Measurements from ENCODE around the gene TXNRD1.
"Not testable (repeated sequence)": the region's sequence is repeated elsewhere in the genome, so short reads cannot be mapped to it uniquely, and the experiment has no call there.

Gene TXNRD1

DNA sequence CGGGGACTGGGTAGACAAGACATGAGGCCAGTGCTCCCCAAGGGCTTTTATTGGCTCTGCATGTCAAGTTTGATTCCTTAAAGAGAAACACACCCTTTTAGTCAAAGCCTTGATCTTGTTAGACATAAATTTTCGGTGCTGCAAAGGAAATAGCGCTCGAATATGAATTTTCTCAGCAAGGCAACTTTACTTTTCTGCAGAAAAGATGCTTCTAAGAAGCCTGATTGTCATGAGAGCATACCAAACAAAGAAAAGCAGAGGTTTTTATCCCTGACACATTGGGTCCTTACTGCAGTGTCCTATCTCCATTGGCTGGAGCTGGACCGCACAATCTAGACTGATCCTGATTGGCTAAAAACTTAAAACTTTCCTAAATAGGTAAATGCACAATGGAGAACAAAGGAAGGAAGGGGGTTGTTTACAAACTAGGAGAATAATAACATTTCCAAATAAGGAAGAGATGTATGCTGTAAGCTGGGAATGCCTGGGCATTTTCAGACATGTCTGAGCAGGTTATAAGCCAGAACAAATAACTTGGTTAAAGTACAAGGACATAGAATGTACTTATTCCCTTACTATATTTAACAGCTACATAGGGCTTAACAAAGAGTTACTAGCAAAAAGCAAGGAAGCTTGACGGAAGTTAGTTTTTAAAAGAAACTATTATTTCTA, 17.2 kb downstream of the TXNRD1 start:
- intact Hi-C loops (cut with DNase I): no loop called here
- DNase-seq: no peak

DNA sequence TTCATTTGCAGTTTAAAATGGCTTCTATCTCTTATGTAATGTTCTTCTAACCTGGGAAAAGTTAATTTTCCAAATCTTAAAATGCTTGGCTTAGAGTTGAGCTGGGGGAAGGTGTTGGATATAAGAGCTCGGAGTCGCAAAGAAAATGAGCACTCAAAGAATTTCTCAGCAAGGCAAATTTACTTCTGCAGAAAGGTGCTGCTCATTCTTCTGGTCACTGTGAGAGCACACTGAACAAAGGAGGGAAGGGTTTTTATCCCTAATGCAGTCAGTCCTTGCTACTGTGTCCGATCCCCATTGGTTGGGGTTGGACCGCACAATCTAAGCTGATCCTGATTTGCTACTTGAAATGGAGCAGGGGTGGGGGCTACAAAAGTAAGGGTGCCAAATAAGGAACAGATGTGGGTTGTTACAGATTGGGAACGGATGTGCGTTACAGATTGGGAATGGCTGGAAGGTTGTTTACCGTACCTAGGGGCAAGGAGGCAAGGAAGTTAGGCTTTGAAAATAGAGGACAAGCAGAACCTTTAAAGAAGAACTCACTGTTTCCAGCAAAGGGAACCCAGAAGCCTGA, 19.4 kb downstream of the TXNRD1 start:
- intact Hi-C loops (cut with DNase I): no loop called here

DNA sequence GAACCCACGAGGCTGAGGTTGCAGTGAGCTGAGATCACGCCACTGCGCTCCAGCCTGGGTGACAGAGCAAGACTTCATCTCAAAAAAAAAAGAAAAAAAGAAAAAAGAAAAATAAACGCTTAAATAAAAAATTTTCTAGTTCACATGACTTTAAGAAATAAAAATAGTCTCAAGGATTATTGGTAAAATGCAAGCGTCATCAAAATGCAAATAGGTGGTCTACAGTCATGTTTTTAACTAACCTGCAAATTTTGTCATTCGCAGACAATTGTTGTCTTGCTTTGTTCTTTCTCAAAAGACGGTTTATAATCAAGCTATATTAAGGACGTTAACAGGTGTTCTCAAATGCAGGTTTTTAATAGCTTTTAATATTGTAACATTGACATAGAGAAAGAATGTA, 22.4 kb downstream of the TXNRD1 start:
- no peak for DNase-seq
- intact Hi-C loops (cut with DNase I): no loop called here

More for the DNA sequence above, 19.4 kb downstream of the TXNRD1 start:
- no peak for DNase-seq

DNA sequence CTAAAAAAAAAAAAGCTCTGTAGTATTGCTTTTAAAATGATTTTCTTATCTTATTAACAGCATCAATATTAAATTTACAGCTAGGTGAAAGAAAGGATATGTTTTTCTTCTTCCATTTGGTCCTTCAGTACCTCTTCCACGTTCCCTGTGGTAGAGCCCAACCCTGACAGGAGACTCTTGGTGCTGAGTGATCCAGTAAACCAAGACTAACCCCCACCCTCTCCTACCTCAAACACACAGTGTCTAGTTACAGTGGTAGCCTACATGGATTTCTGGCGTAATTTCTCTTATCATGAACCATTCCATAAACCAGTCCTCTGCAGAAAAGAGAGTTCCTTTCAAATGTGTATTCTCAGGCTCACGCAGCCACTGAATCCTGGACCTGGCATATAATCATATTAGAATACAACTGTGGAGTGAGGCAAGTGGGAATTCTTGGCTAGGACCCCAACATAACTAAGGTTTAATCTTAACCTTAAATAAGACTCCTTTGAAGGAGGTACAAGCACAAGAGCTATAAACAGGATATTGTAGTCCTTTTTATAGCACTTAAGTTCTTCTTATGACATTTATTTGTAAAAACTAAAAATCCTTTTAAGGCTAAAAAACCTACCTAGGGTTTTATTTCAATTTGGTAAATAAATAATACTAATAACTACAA, 27.1 kb downstream of the TXNRD1 start:
- no peak for DNase-seq
- intact Hi-C loops (cut with DNase I): no loop called here

DNA sequence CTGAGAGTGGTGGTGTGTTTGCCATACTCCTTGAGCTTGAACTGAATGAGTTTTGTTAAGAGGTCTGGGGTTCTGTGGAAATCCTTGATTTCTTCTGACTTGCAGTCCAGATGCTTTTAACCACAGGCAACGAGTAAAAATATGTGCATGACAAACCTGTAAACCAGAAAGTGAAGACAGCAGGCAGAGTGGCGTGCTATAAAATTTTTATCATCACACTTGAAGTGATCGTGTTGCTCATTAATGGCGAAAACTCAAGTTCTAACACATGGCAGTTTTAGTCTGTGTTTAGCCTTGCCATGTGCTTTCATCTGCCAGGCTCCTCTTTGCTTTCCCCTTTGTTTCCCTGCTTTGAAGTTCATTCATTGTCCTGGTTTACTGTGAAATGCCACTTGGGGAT, 28.0 kb downstream of the TXNRD1 start:
- intact Hi-C loops (cut with DNase I): no loop called here
- DNase-seq: no peak

DNA sequence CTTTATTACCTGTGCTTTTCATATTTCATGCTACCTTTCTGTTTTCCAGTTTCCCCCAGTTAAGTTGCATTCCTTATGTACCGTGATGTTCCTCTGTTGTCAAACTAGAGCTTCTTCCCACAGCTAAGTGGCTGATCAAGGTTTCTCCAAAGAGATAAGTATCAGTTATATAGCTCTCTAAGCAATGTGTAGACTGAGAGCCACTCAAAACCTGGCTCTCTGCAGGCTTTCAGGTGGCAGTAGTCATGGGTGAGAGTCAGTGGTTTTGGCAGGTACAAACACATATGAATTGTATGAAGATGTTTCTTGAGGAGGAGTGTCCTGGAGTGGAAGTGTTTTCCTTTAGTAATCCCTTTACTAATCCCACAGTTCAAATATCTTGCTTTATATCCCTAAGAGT, 28.4 kb downstream of the TXNRD1 start:
- intact Hi-C loops (cut with DNase I): no loop called here
- DNase-seq: no peak

DNA sequence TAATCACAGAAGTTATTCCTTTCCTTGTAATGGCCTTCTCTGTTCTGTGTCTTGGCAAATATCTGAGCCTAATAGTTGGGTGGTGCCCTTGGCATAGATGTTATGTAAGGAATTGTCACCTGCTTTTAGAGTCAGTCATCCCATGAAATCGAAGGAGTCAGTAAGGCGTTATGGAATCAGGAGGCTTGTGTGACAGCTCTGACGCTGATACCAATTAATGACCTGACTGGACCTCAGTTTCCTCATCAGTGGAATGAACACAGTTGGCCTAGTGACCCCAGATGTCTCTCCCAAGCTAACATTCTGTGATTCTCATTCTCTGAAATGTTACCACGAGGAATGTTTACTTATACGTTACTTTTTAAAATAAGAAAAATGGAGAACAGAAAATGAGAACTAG, 32.1 kb downstream of the TXNRD1 start:
- intact Hi-C loops (cut with DNase I): no loop called here
- DNase-seq: no peak

DNA sequence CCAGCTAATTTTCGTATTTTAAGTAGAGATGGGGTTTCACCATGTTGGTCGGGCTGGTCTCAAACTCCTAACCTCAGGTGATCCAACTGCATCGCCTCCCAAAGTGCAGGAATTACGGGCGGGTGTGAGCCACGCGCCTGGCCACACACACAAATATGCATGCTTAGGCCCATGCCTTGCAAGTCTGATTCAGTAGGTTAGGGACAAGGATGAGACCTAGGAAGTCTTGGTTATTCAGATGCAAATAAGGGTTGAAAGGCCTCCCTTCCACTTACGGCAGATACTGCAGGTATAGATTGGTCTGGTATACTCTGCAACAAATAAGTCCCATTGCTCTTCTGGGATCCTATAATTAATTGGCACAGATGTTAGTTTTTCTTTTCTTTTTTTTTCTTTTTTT, 32.9 kb downstream of the TXNRD1 start:
- no peak for DNase-seq
- intact Hi-C loops (cut with DNase I): no loop called here

DNA sequence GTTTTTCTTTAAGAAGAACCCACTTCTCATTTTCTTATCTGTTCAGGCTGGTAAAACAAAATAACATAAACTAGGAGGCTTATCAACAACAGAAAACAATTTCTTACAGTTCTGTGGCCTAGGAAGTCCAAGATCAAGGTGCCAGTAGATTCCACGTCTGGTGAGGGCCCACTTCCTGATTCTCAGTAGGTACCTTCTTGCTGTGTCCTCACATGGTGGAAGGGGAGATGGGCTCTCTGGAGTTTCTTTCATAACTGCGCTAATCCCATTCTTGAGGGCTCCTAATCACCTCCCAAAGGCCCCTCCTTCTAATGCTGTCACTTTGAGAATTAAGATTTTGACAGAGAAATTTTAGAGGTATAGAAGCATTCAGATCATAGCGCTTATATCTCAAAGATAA, 33.4 kb downstream of the TXNRD1 start:
- intact Hi-C loops (cut with DNase I): no loop called here

DNA sequence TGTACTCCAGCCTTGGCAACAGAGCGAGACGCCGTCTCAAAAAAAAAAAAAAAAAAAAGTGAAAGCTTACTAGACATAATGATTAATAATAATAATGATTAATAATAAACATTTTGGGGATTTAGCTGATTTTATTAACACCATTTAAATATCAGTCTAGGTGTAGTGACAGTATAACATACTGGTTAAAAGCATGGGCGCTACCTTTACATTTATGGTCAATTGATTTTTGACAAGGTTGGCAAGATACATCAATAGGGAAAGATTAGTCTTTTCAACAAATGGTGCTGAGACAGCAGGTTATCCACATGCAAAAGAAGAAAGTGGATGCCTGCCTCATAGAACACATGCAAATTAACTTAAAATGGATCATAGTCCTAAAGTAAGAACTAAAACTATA, 34.3 kb downstream of the TXNRD1 start:
- intact Hi-C loops (cut with DNase I): no loop called here
- DNase-seq: no peak

More for the DNA sequence above, 33.4 kb downstream of the TXNRD1 start:
- DNase-seq: no peak

DNA sequence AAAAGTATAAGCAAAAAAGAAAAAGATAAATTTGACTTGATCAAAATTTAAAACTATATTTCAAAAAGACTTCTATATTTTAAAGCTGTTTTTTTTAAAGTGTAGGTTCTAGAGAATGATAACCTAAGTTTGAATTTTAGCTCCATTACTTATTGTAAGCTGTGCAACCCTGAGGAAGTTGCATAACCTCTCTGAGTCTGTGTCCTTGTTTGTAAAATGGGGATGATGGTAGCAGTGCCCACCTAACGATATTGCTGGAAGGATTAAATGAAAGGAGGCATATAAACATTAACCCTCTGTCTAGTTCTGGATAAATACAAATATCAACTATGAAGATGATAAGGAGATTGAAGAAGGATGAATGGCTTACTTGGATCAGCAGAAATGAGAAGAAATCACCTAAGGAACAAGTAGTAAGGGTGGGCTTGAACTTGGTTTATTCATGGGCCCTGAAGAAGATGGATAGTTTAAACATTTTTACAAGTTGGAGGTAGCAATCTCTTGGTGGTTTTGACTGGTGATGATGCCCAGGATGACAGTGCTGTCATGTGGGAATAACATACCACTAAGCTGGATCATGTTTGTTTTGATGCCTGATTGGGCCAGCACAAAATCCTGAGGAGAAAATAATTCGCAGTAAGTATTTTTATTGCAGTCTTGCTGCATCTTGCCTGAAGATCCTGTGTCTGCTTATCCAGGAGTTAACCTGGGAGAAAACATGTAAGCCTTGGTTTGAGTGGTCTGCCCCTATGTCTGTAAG, 35.0 kb downstream of the TXNRD1 start:
- intact Hi-C loops (cut with DNase I): no loop called here

DNA sequence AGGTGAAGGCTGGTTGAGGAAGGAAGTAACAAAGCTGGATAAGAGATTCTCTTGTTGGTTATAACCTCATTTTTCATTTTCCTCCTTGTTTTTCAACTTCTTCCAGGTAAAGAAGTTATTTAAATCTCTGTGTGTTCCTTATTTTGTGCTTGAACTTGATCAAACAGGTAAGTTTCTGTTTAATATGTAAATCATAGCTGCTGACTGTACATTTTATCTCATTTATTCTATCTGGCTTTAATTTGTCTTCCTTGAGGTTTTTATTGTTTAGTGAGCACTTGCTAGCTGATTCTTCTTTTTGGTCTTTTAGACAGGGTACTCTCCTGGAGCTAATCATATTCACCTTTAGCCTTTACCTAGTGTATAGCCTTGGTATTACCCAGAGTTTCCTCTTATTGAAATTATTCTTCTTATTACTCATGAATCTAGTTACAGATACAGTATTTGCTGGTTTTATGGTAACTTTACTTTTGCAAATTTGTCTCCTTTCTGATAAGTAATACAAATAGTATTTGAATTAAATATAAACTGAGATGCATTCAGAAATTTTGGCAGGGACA, 42.4 kb downstream of the TXNRD1 start:
- intact Hi-C loops (cut with DNase I): no loop called here
- no peak for DNase-seq

More for the DNA sequence above, 35.0 kb downstream of the TXNRD1 start:
- no peak for DNase-seq

DNA sequence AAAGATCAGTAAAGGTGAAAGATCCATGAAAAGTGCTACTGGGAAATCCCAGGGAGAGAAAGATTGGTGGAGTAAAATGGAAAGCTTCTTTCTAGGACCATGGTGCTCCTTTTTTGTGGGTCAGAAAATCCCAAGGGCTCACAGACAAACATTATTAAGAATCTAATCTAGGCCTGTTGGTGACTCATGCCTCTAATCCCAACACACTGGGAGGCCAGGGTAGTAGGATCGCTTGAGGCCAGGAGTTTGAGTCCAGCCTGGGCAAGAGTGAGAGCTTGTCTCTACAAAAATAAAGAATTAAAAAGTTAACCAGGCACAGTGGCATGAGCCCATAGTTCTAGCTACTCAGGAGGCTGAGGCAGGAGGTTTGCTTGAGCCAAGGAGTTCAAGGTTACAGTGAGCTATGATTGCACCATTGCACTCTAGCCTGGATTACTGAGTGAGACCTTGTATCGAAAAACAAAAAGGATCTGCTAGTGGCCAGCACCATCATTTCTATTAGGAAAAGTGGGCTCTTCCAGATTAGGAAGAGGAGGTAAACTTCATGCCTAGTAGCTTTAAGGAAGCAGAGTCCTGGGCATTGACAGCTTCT, 43.0 kb downstream of the TXNRD1 start:
- no peak for DNase-seq

DNA sequence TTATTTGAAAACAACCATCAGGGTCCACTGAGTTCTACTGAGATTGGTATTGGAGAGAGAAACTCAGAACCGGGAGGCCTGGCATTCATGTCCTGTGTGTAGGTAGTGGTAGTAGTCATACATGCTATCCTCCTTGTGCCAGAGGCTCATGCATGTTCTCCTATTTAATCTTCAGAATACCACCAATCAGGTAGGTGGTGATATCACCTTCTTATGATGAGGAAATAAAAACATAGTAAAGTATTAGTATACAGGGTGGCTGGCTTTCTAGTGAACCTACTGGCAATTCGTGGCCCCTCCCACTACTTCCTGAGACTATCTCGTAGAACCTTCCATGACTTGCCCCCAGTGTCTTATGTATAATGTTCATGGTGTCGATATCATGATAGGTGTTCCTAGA, 47.4 kb downstream of the TXNRD1 start:
- DNase-seq: peak in 1 of 10 donors; percentile 9
- intact Hi-C loops (cut with DNase I): no loop called here

More for the DNA sequence above, 43.0 kb downstream of the TXNRD1 start:
- intact Hi-C loops (cut with DNase I): no loop called here

DNA sequence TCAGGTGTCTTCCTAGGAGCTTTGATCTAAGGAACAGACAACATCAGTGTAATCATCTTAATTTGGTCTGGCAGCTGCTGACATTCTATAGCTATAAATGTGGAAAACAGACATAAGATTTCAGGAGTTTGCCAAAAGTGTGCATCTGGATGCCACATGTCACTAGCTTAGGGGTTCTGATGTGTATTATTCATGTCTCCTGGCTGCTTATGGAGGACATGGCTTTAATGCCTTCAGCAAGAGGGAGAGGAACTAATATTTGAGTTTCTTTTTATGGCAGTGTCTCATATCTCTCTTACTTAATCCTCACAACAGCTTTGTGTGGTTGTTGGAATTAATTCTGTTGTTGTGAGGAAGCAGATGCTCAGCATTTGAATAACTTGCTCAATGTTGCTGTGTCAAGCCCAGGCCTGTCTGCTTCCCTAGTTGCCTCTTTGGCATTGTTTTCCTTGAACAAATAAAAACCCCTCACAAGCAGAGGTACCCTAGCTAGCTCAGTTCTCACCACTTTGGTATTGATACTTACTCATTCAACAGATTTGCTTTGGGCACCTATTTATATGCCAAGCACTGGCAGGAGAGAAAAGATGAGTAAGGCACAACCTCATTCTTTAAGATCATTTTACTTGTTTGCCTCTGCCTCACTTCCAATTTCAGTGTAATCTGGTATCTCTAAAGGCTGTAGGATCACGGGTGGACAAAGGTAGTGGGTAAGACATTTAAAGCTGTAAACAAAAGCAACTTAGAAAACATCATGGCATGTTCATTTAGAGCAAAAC, 48.2 kb downstream of the TXNRD1 start:
- intact Hi-C loops (cut with DNase I): no loop called here
- DNase-seq: no peak

DNA sequence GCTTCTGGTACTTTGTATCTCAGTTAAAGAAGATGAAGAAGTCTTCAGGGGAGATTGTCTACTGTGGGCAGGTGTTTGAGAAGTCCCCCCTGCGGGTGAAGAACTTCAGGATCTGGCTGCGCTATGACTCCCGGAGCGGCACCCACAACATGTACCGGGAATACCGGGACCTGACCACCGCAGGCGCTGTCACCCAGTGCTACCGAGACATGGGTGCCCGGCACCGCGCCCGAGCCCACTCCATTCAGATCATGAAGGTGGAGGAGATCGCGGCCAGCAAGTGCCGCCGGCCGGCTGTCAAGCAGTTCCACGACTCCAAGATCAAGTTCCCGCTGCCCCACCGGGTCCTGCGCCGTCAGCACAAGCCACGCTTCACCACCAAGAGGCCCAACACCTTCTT, 49.9 kb downstream of the TXNRD1 start:
- peak in 1 of 10 donors; percentile 59 for DNase-seq
- intact Hi-C loops (cut with DNase I): not testable (repeated sequence)

DNA sequence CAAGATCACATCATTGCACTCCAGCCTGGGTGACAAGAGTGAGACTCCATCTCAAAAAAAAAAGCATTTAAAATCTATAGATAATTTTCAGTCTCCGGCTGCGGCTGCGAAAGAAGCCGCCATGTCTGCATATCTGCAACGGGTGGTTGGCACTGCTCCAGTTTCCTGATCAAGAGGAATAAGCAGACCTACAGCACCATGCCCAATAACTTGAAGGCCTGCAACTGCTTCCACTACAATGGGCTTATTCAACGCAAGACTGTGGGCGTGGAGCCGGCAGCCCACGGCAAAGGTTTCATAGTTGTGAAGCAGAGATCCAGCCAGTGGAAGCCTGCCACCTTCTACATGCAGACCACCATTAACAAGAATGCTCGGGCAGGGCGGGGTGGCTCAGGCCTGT, 57.4 kb downstream of the TXNRD1 start:
- intact Hi-C loops (cut with DNase I): no loop called here
- no peak for DNase-seq

DNA sequence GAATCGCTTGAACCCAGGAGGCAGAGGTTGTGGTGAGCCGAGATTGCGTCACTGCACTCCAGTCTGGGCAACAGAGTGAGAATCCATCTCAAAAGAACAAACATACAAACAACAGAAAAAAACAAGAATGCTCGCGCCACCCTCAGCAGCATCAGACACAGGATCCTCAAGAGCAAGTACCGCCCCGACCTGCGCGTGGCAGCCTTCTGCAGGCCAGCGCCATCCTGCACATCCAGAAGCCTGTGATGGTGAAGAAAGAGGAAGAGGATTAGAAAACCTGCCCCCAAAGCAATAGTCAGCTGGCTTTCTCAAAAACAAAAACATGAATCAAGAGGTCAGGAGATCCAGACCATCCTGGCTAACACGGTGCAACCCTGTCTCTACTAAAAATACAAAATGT, 57.9 kb downstream of the TXNRD1 start:
- intact Hi-C loops (cut with DNase I): no loop called here
- no peak for DNase-seq

DNA sequence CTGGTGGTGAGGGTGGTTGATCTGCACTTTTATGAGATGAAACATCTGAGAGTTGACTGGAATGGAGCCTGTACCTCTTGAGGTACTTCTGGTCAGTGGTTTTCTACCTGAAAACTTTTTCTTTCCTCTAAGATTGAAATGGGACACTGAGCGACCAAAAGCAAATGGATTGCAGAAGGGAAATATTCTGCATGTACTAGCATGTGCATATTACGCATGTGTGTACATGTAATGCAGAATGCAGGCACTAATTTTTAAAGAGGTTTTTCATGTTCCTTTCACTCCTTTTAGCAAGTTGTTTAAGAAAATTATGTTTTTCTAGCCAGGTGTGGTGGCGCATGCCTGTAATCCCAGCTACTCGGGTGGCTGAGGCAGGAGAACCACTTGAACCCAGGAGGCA, 59.2 kb downstream of the TXNRD1 start:
- no peak for DNase-seq
- intact Hi-C loops (cut with DNase I): no loop called here

DNA sequence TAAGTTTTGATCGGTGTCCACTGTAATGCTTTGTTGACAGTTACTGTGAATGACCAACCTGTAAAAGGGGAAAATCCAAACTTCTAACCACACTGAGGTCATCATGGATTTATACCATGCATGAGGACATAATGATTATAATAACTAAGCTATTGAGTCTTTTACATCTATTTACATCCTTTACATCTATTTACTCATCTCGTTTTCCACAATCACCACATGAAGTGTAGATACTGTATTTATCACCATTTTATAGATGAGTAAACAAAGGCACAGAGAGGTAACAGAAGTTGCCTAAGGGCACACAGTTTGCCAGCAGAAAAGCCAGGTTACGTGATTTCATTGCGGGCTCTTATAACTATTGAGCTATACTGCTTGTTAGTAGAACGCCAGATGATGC, 60.1 kb downstream of the TXNRD1 start:
- intact Hi-C loops (cut with DNase I): no loop called here
- DNase-seq: no peak

All from posterior cingulate gyrus (tissue), 11 donors.